Anterior cingulate cortex (tissue), 58 donors: Measurements from ENCODE around the gene ACTN2.

Source experiments
- DNase-seq, 58 donors: peaks; one replicate each; lab custom pipeline; 2025; lab: John Stamatoyannopoulos, UW

Gene ACTN2

GRCh38 chr1:236734141-236734765, 48.0 kb downstream of the ACTN2 start:
- no peak for DNase-seq

GRCh38 chr1:236736761-236737160, 50.5 kb downstream of the ACTN2 start:
- DNase-seq: no peak

- no peak for DNase-seq
These were observed 55.5 kb downstream of the ACTN2 start for GRCh38 chr1:236741753-236742152.

- DNase-seq: no peak
These were observed 56.3 kb downstream of the ACTN2 start for GRCh38 chr1:236742421-236743160.

GRCh38 chr1:236744533-236744932, 58.2 kb downstream of the ACTN2 start:
- no peak for DNase-seq

GRCh38 chr1:236746785-236747184, 60.5 kb downstream of the ACTN2 start:
- no peak for DNase-seq

GRCh38 chr1:236747311-236747985, 61.1 kb downstream of the ACTN2 start:
- DNase-seq: no peak

GRCh38 chr1:236748268-236748870, 62.1 kb downstream of the ACTN2 start:
- DNase-seq: no peak

- DNase-seq: no peak
These were observed 64.6 kb downstream of the ACTN2 start for GRCh38 chr1:236750928-236751327.

- no peak for DNase-seq
These were observed 65.1 kb downstream of the ACTN2 start for GRCh38 chr1:236751385-236751784.

GRCh38 chr1:236751935-236752334, 65.6 kb downstream of the ACTN2 start:
- DNase-seq: no peak

GRCh38 chr1:236753516-236753915, 67.2 kb downstream of the ACTN2 start:
- DNase-seq: peak in 10 of 58 donors; percentile 6 to 39 (median 18)

GRCh38 chr1:236753964-236754363, 67.7 kb downstream of the ACTN2 start:
- peak in 1 of 58 donors; percentile 25 for DNase-seq

GRCh38 chr1:236754525-236755210, 68.4 kb downstream of the ACTN2 start:
- no peak for DNase-seq

- no peak for DNase-seq
These were observed 71.3 kb downstream of the ACTN2 start for GRCh38 chr1:236757640-236758039.

GRCh38 chr1:236759252-236759859, 73.1 kb downstream of the ACTN2 start:
- peak in 1 of 58 donors; percentile 6 for DNase-seq

- DNase-seq: no peak
These were observed 74.2 kb downstream of the ACTN2 start for GRCh38 chr1:236760480-236760879.

- DNase-seq: no peak
These were observed 74.7 kb downstream of the ACTN2 start for GRCh38 chr1:236760986-236761385.

GRCh38 chr1:236761397-236762132, 75.3 kb downstream of the ACTN2 start:
- DNase-seq: no peak
